HCT116 (cell line): ENCODE measurements around the gene MBD3. TPM values are rescaled to one million over a fixed set of nuclear protein-coding genes. Genes with fewer than 3 reads are reported as not detected.

Experiments
- ATAC-seq: fragments of 200-7000 bp; cut with Tn5 transposase; 2 replicates; pipeline ENCODE4 v1.9.1; 2020; ENCODE audit warnings: mild to moderate bottlenecking, moderate library complexity
- BruUV-seq: library from RNA; stranded (reverse); fragments of 400-500 nt; replicated peaks from 2 replicates; lab custom pipeline; 2021; lab: Mats Ljungman, UMichigan
- CTCF ChIA-PET: fragments of 300-600 bp; sonication (Branson Sonifier 250); formaldehyde crosslinking; loops from one replicate; lab custom pipeline; 2021; ENCODE audit warnings: antibody characterized with exemption; lab: Charles Lee
- POLR2A ChIA-PET: fragments of 300-600, 350-600 bp; sonication (Branson Sonifier 250); formaldehyde crosslinking; loops from one replicate; lab custom pipeline; 2021; ENCODE audit warnings: antibody characterized with exemption; lab: Charles Lee
- RAD21 ChIA-PET, 2 experiments: fragments of 300-600 bp; sonication (Branson Sonifier 250); formaldehyde crosslinking; loops; one replicate each; lab custom pipeline; 2023; ENCODE audit warnings: low total read pairs in 2 of 2; ENCODE audit not compliant: uncharacterized antibody in 2 of 2, unreplicated experiment in 2 of 2, low non-redundant PET in 1 of 2; lab: Charles Lee
- DNase-seq: peaks from one replicate; pipeline ENCODE4 v3.0.0-alpha.2; 2010; ENCODE audit warnings: low read depth, low spot score
- H2AFZ ChIP-seq: fragments of 200-600 bp; shearing (Covaris generic), sonication (generic); 2 replicates; pipeline ENCODE4 v1.6.1; 2017; ENCODE audit warnings: low read depth, mixed run types, mixed read lengths, antibody characterized with exemption, low read length; ENCODE audit not compliant: poor library complexity, severe bottlenecking
- H3K27ac ChIP-seq: 2 replicates; pipeline ENCODE4 v1.5.1; 2012; ENCODE audit warnings: low read depth, low read length
- H3K27me3 ChIP-seq: fragments of 200-600 bp; sonication (generic); 2 replicates; pipeline ENCODE4 v1.6.1; 2016; ENCODE audit warnings: mixed run types, low read length, mixed read lengths; ENCODE audit not compliant: insufficient read depth
- H3K36me3 ChIP-seq, 2 experiments: fragments of 200-500 bp in 1 of 2; fragments of 200-600 bp in 1 of 2; sonication (Bioruptor generic) in 1 of 2; sonication (generic) in 1 of 2; 2 replicates each; pipeline versions ENCODE4 v1.5.1 to v1.6.1; 2014 to 2016; ENCODE audit warnings: low read length in 2 of 2, inconsistent platforms in 1 of 2, mixed read lengths in 1 of 2, mixed run types in 1 of 2; ENCODE audit not compliant: insufficient read depth in 2 of 2, control insufficient read depth in 1 of 2
- H3K4me1 ChIP-seq, 2 experiments: fragments of 200-600 bp in 1 of 2; sonication (generic) in 1 of 2; 2 replicates each; pipeline versions ENCODE4 v1.5.1 to v1.6.1; 2012 to 2017; ENCODE audit warnings: low read length in 2 of 2, inconsistent platforms in 1 of 2, mild to moderate bottlenecking in 1 of 2, mixed read lengths in 1 of 2, mixed run types in 1 of 2, moderate library complexity in 1 of 2; ENCODE audit not compliant: insufficient read depth in 2 of 2, control insufficient read depth in 1 of 2
- H3K4me2 ChIP-seq: fragments of 200-600 bp; sonication (generic); 2 replicates; pipeline ENCODE4 v1.6.1; 2017; ENCODE audit warnings: mixed run types, low read length, mixed read lengths
- H3K4me3 ChIP-seq, 2 experiments: fragments of 200-600 bp in 1 of 2; sonication (generic) in 1 of 2; replicated peaks in 1 of 2; 2 replicates each; pipeline ENCODE4 v1.5.1; 2011 to 2016; ENCODE audit warnings: low read length in 2 of 2, control low read depth in 1 of 2, low read depth in 1 of 2, mild to moderate bottlenecking in 1 of 2, mixed read lengths in 1 of 2, mixed run types in 1 of 2
- H3K79me2 ChIP-seq: fragments of 200-600 bp; sonication (generic); 2 replicates; pipeline ENCODE4 v1.6.1; 2017; ENCODE audit warnings: mild to moderate bottlenecking, mixed run types, low read length, moderate library complexity, mixed read lengths; ENCODE audit not compliant: insufficient read depth
- H3K9ac ChIP-seq: fragments of 200-600 bp; sonication (generic); 2 replicates; pipeline ENCODE4 v1.6.1; 2016; ENCODE audit warnings: low read length, mixed read lengths
- H3K9me2 ChIP-seq: fragments of 200-600 bp; sonication (generic), shearing (Covaris generic); 2 replicates; pipeline ENCODE4 v1.6.1; 2017; ENCODE audit warnings: mixed run types, mild to moderate bottlenecking, moderate library complexity; ENCODE audit not compliant: insufficient read depth
- H3K9me3 ChIP-seq, 2 experiments: fragments of 200-500 bp in 1 of 2; fragments of 200-600 bp in 1 of 2; sonication (Bioruptor generic) in 1 of 2; sonication (generic) in 1 of 2; 2 replicates each; pipeline ENCODE4 v1.6.1; 2014 to 2017; ENCODE audit warnings: low read length in 2 of 2, mixed read lengths in 2 of 2, inconsistent platforms in 1 of 2, low read depth in 1 of 2, mild to moderate bottlenecking in 1 of 2, mixed run types in 1 of 2, moderate library complexity in 1 of 2; ENCODE audit not compliant: control insufficient read depth in 1 of 2, insufficient read depth in 1 of 2
- H4K20me1 ChIP-seq: fragments of 200-600 bp; sonication (generic), shearing (Covaris generic); 2 replicates; pipeline ENCODE4 v1.6.1; 2017; ENCODE audit warnings: mixed run types, mild to moderate bottlenecking, moderate library complexity; ENCODE audit not compliant: insufficient read depth
- CBX3 ChIP-seq: IDR thresholded peaks from 2 replicates; pipeline ENCODE4 v1.6.1; 2012; ENCODE audit warnings: low read depth
- EGR1 ChIP-seq: IDR thresholded peaks from 2 replicates; pipeline ENCODE4 v1.6.1; 2012; ENCODE audit warnings: low read depth
- EZH2 ChIP-seq: fragments of 200-600 bp; sonication (generic); IDR thresholded peaks from 2 replicates; pipeline ENCODE4 v1.6.1; 2017; ENCODE audit warnings: antibody characterized with exemption, mixed run types
- FOSL1 ChIP-seq: IDR thresholded peaks from 2 replicates; pipeline ENCODE4 v1.6.1; 2012; ENCODE audit warnings: low read depth
- RAD21 ChIP-seq: IDR thresholded peaks from 2 replicates; pipeline ENCODE4 v1.6.1; 2012; ENCODE audit warnings: low read depth, mild to moderate bottlenecking
- SIN3A ChIP-seq: IDR thresholded peaks from 2 replicates; pipeline ENCODE4 v1.6.1; 2012; ENCODE audit warnings: low read depth
- YY1 ChIP-seq: IDR thresholded peaks from 2 replicates; pipeline ENCODE4 v1.6.1; 2011; ENCODE audit warnings: low read length, low read depth, moderate library complexity, mild to moderate bottlenecking; ENCODE audit not compliant: insufficient replicate concordance; ENCODE audit errors: extremely low read depth
- intact Hi-C: fragments of 100-400 bp; cut with micrococcal nuclease; formaldehyde crosslinking; loops from 2 replicates; pipeline ENCODE4 v1.10.0; 2022
- total RNA-seq: library from RNA; stranded (reverse); gene quantifications from one replicate; pipeline ENCODE4 v1.2.1, GENCODE V29; 2021; ENCODE audit not compliant: unreplicated experiment
- TF ChIP-seq, protein P1 (sequence below): IDR thresholded peaks from 2 replicates; pipeline ENCODE4 v1.6.1; 2012
- TF ChIP-seq, protein P2 (sequence below): IDR thresholded peaks from 2 replicates; pipeline ENCODE4 v1.6.1; 2012; ENCODE audit warnings: low read depth
- TF ChIP-seq, protein P3 (sequence below), 3 experiments: fragments of 200-600 bp in 1 of 3; sonication (generic) in 1 of 3; IDR thresholded peaks in 2 of 3; conservative IDR thresholded peaks in 1 of 3; 2 replicates each; pipeline ENCODE4 v1.5.1; 2012 to 2017; ENCODE audit warnings: low read depth in 2 of 3, low read length in 2 of 3, antibody characterized with exemption in 1 of 3, borderline replicate concordance in 1 of 3, control low read depth in 1 of 3, mild to moderate bottlenecking in 1 of 3, mixed read lengths in 1 of 3, mixed run types in 1 of 3, moderate library complexity in 1 of 3; ENCODE audit not compliant: insufficient read depth in 1 of 3

Gene MBD3
- total RNA-seq, 1 experiment from 2014 or later, result 85.7 TPM

DNA sequence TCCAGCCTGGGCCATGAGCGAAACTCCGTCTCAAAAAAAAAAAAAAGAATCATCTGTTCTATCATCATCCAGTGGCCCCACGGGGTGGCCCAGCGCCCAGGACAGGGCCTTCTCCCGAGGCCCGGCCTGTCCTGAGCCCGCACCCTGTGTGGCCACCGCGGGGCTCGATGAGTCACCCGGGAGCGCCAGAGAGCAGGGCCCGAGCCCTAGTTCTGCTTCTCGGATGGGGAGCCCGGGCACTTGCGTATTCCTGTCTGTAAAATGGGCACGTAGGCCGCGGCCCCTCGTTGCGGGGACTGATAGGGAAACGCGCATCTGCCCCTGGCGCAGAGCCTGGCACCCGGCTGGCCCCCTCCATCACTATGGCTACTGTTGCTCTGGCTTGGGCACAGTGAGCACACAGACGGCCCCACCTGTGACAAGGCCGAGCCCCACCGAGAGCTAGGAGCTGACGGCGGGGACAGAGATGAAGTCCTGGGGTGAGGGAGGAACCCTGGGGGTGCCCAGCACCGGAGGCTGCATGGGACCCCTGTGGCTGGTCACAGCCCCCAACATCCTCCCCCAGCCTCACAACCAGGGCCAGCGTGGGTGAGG lies 33.8 kb upstream of the MBD3 start:
- H3K9me2 ChIP-seq, result no peaks in the 10 kb centered on the region
- peaks cover 8 to 24% of the 10 kb centered on the region in 2 experiments; a peak in 2 of 4 replicates for H3K36me3 ChIP-seq
- no peaks in the 10 kb centered on the region for H4K20me1 ChIP-seq
- ChIA-PET RAD21 (no interaction called here), CTCF (no interaction called here), POLR2A (no interaction called here)
- H3K4me2 ChIP-seq, result no peak overlapping the region
- no peak for ATAC-seq
- peaks cover 7% of the 10 kb centered on the region; the same call in 1 of the 2 replicates for H3K79me2 ChIP-seq
- no peak overlapping the region for H2AFZ ChIP-seq
- BruUV-seq, result no TSS peak
- intact Hi-C loops, result no loop called here
- no peaks in the 10 kb centered on the region for H3K4me1 ChIP-seq
- no peak overlapping the region for H3K27ac ChIP-seq
- H3K27me3 ChIP-seq, result no peaks in the 10 kb centered on the region
- no peak overlapping the region for H3K9ac ChIP-seq
- H3K4me3 ChIP-seq, result no peak overlapping the region
- no peak for TF ChIP-seq EGR1
- no peak for TF ChIP-seq FOSL1
- no peak for TF ChIP-seq YY1
- TF ChIP-seq SIN3A, result no peak
- TF ChIP-seq, protein P1, sequence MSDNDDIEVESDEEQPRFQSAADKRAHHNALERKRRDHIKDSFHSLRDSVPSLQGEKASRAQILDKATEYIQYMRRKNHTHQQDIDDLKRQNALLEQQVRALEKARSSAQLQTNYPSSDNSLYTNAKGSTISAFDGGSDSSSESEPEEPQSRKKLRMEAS, result no peak
- no peak for TF ChIP-seq EZH2
- TF ChIP-seq, protein P2, sequence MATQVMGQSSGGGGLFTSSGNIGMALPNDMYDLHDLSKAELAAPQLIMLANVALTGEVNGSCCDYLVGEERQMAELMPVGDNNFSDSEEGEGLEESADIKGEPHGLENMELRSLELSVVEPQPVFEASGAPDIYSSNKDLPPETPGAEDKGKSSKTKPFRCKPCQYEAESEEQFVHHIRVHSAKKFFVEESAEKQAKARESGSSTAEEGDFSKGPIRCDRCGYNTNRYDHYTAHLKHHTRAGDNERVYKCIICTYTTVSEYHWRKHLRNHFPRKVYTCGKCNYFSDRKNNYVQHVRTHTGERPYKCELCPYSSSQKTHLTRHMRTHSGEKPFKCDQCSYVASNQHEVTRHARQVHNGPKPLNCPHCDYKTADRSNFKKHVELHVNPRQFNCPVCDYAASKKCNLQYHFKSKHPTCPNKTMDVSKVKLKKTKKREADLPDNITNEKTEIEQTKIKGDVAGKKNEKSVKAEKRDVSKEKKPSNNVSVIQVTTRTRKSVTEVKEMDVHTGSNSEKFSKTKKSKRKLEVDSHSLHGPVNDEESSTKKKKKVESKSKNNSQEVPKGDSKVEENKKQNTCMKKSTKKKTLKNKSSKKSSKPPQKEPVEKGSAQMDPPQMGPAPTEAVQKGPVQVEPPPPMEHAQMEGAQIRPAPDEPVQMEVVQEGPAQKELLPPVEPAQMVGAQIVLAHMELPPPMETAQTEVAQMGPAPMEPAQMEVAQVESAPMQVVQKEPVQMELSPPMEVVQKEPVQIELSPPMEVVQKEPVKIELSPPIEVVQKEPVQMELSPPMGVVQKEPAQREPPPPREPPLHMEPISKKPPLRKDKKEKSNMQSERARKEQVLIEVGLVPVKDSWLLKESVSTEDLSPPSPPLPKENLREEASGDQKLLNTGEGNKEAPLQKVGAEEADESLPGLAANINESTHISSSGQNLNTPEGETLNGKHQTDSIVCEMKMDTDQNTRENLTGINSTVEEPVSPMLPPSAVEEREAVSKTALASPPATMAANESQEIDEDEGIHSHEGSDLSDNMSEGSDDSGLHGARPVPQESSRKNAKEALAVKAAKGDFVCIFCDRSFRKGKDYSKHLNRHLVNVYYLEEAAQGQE, result no peak
- TF ChIP-seq CBX3, result no peak
- TF ChIP-seq, protein P3, sequence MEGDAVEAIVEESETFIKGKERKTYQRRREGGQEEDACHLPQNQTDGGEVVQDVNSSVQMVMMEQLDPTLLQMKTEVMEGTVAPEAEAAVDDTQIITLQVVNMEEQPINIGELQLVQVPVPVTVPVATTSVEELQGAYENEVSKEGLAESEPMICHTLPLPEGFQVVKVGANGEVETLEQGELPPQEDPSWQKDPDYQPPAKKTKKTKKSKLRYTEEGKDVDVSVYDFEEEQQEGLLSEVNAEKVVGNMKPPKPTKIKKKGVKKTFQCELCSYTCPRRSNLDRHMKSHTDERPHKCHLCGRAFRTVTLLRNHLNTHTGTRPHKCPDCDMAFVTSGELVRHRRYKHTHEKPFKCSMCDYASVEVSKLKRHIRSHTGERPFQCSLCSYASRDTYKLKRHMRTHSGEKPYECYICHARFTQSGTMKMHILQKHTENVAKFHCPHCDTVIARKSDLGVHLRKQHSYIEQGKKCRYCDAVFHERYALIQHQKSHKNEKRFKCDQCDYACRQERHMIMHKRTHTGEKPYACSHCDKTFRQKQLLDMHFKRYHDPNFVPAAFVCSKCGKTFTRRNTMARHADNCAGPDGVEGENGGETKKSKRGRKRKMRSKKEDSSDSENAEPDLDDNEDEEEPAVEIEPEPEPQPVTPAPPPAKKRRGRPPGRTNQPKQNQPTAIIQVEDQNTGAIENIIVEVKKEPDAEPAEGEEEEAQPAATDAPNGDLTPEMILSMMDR (IDR thresholded peaks at IDR 0.05 in 2 of 3, conservative IDR thresholded peaks at IDR 0.05 in 1 of 3; ENCODE audit: borderline replicate concordance in 1 of 3, insufficient read depth in 1 of 3, low read depth in 2 of 3, low read length in 2 of 3), result no peak
- TF ChIP-seq RAD21, result no peak
- no peak for DNase-seq
- H3K9me3 ChIP-seq, result no peaks in the 10 kb centered on the region
